OCI-LY3 (cell line): ENCODE measurements around the gene KCNH6.

ENCODE experiments used
- H2AFZ ChIP-seq: fragments of 200-600, 300-600 bp; shearing (Covaris generic); 2 replicates; pipeline ENCODE4 v1.6.0; 2014; ENCODE audit warnings: antibody characterized with exemption, low read depth, low read length
- H3K27ac ChIP-seq: fragments of 200-600, 300-600 bp; sonication (generic); 2 replicates; pipeline ENCODE4 v1.5.1; 2014; ENCODE audit warnings: mild to moderate bottlenecking, low read length, moderate library complexity, mixed read lengths
- H3K27me3 ChIP-seq: fragments of 200-600, 300-600 bp; sonication (generic); 2 replicates; pipeline ENCODE4 v1.6.1; 2014; ENCODE audit warnings: low read depth, low read length, mixed read lengths
- H3K36me3 ChIP-seq: fragments of 200-600, 300-600 bp; sonication (generic); replicated peaks from 2 replicates; pipeline ENCODE3; 2014; ENCODE audit warnings: low read depth, low read length, mixed read lengths
- H3K4me1 ChIP-seq: fragments of 300-600, 200-600 bp; sonication (generic); 2 replicates; pipeline ENCODE4 v1.6.1; 2014; ENCODE audit warnings: low read length, mixed read lengths
- H3K4me2 ChIP-seq: fragments of 200-600, 300-600 bp; sonication (generic); 2 replicates; pipeline ENCODE4 v1.6.1; 2014; ENCODE audit warnings: low read length, mixed read lengths
- H3K4me3 ChIP-seq: fragments of 300-600, 200-600 bp; sonication (generic); 2 replicates; pipeline ENCODE4 v1.5.1; 2014; ENCODE audit warnings: antibody characterized with exemption, mild to moderate bottlenecking, low read length, moderate library complexity
- H3K79me2 ChIP-seq: fragments of 300-600, 200-600 bp; shearing (Covaris generic); 2 replicates; pipeline ENCODE4 v1.6.1; 2014; ENCODE audit warnings: mild to moderate bottlenecking, low read length, mixed read lengths
- H3K9ac ChIP-seq: fragments of 300-600, 200-600 bp; shearing (Covaris generic); 2 replicates; pipeline ENCODE4 v1.6.0; 2014; ENCODE audit warnings: mild to moderate bottlenecking, low read length, moderate library complexity
- H3K9me3 ChIP-seq: fragments of 200-600, 300-600 bp; shearing (Covaris generic); 2 replicates; pipeline ENCODE4 v1.6.1; 2014; ENCODE audit warnings: low read length, mixed read lengths; ENCODE audit not compliant: insufficient read depth
- H4K20me1 ChIP-seq: fragments of 200-600, 300-600 bp; sonication (generic); 2 replicates; pipeline ENCODE4 v1.6.1; 2016; ENCODE audit warnings: low read length, mixed read lengths; ENCODE audit not compliant: insufficient read depth
- EZH2phosphoT487 ChIP-seq: fragments of 200-600 bp; shearing (Covaris generic); IDR thresholded peaks from 2 replicates; pipeline ENCODE4 v1.6.1; 2018; ENCODE audit warnings: antibody characterized with exemption, mixed run types, low read depth
- TF ChIP-seq, protein P1 (sequence below): fragments of 200-600, 300-600 bp; sonication (generic); IDR thresholded peaks from 2 replicates; pipeline ENCODE4 v1.5.1; 2014; ENCODE audit warnings: antibody characterized with exemption, low read length, low read depth

KCNH6 gene

DNA sequence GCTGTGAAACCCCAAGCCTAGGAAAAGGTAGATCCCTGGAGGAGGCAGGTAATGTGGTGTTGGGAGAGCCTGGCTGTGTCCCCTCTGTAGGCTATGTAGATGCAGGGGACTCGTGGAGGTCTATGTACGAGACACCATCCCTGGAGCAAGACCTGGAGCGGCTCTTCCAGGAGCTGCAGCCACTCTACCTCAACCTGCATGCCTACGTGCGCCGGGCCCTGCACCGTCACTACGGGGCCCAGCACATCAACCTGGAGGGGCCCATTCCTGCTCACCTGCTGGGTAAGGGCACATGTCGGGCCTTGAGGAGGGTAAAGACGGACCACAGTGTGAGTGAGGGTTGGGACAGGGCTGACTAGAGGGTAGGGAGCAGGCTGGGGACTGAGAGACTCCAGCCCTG is 34.3 kb upstream of the KCNH6 start:
- H3K9me3 ChIP-seq, result no peaks in the 10 kb centered on the region
- no peak overlapping the region for H3K9ac ChIP-seq
- no peaks in the 10 kb centered on the region for H3K79me2 ChIP-seq
- no peak overlapping the region for H3K4me3 ChIP-seq
- H3K27me3 ChIP-seq, result no peaks in the 10 kb centered on the region
- H3K36me3 ChIP-seq, result no peaks in the 10 kb centered on the region
- TF ChIP-seq EZH2phosphoT487, result no peak
- TF ChIP-seq, protein P1, sequence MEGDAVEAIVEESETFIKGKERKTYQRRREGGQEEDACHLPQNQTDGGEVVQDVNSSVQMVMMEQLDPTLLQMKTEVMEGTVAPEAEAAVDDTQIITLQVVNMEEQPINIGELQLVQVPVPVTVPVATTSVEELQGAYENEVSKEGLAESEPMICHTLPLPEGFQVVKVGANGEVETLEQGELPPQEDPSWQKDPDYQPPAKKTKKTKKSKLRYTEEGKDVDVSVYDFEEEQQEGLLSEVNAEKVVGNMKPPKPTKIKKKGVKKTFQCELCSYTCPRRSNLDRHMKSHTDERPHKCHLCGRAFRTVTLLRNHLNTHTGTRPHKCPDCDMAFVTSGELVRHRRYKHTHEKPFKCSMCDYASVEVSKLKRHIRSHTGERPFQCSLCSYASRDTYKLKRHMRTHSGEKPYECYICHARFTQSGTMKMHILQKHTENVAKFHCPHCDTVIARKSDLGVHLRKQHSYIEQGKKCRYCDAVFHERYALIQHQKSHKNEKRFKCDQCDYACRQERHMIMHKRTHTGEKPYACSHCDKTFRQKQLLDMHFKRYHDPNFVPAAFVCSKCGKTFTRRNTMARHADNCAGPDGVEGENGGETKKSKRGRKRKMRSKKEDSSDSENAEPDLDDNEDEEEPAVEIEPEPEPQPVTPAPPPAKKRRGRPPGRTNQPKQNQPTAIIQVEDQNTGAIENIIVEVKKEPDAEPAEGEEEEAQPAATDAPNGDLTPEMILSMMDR, result no peak
- H3K4me2 ChIP-seq, result no peak overlapping the region
- H2AFZ ChIP-seq, result no peak overlapping the region
- no peaks in the 10 kb centered on the region for H4K20me1 ChIP-seq
- peaks cover 8% of the 10 kb centered on the region for H3K4me1 ChIP-seq
- H3K27ac ChIP-seq, result no peak overlapping the region

DNA sequence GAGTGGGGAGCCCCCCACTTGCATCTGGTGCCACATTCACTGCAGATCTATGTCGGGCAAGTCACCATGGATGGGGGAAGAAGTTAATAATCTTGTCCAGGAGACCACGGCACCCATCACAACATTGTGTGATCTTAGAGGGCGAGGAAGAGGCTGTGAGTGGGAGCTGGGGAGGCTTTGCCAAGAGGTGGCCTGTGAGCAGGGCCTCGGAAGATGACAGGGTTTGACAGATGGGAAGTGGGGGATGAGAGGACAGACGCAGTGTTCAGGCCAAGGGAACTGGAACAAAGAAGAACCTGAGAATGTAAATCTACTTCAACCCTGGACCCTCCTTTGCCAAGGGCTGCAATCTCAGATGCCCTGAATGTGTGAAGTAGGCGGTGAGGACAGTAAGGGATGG is 33.9 kb upstream of the KCNH6 start:
- no peak overlapping the region for H3K4me2 ChIP-seq
- H2AFZ ChIP-seq, result no peak overlapping the region
- no peaks in the 10 kb centered on the region for H3K27me3 ChIP-seq
- no peaks in the 10 kb centered on the region for H4K20me1 ChIP-seq
- TF ChIP-seq, protein P1, result no peak
- no peak for TF ChIP-seq EZH2phosphoT487
- H3K4me1 ChIP-seq, result peaks cover 8% of the 10 kb centered on the region
- no peaks in the 10 kb centered on the region for H3K36me3 ChIP-seq
- no peaks in the 10 kb centered on the region for H3K9me3 ChIP-seq
- no peak overlapping the region for H3K27ac ChIP-seq
- no peaks in the 10 kb centered on the region for H3K79me2 ChIP-seq
- H3K4me3 ChIP-seq, result no peak overlapping the region
- no peak overlapping the region for H3K9ac ChIP-seq

GRCh38 chr17:63490329-63490728 is 32.8 kb upstream of the KCNH6 start:
- no peak overlapping the region for H3K4me3 ChIP-seq
- no peaks in the 10 kb centered on the region for H4K20me1 ChIP-seq
- TF ChIP-seq, protein P1, result no peak
- no peak for TF ChIP-seq EZH2phosphoT487
- no peak overlapping the region for H3K9ac ChIP-seq
- no peaks in the 10 kb centered on the region for H3K9me3 ChIP-seq
- H3K36me3 ChIP-seq, result no peaks in the 10 kb centered on the region
- peaks cover 8% of the 10 kb centered on the region for H3K4me1 ChIP-seq
- no peak overlapping the region for H3K4me2 ChIP-seq
- no peaks in the 10 kb centered on the region for H3K79me2 ChIP-seq
- no peaks in the 10 kb centered on the region for H3K27me3 ChIP-seq
- H2AFZ ChIP-seq, result no peak overlapping the region
- no peak overlapping the region for H3K27ac ChIP-seq

- Histone ChIP-seq H3K27me3 (no peaks in the 10 kb centered on the region), H3K4me2 (no peak overlapping the region), H4K20me1 (no peaks in the 10 kb centered on the region), H2AFZ (no peak overlapping the region), H3K4me3 (no peak overlapping the region), H3K27ac (no peak overlapping the region), H3K9ac (no peak overlapping the region), H3K4me1 (peaks cover 8% of the 10 kb centered on the region), H3K79me2 (no peaks in the 10 kb centered on the region), H3K36me3 (no peaks in the 10 kb centered on the region), H3K9me3 (no peaks in the 10 kb centered on the region)
- TF ChIP-seq, protein P1, result no peak
- TF ChIP-seq EZH2phosphoT487, result no peak
Measured at GRCh38 chr17:63490858-63491400, 32.2 kb upstream of the KCNH6 start.
